HG03103 (cell line): Measurements from ENCODE around the gene AK4.

Source experiments
- ATAC-seq: cut with Tn5 transposase; IDR thresholded peaks from one replicate; pipeline ENCODE4 v1.9.1; 2021; ENCODE audit warnings: low read depth; ENCODE audit not compliant: unreplicated experiment

AK4 gene

DNA sequence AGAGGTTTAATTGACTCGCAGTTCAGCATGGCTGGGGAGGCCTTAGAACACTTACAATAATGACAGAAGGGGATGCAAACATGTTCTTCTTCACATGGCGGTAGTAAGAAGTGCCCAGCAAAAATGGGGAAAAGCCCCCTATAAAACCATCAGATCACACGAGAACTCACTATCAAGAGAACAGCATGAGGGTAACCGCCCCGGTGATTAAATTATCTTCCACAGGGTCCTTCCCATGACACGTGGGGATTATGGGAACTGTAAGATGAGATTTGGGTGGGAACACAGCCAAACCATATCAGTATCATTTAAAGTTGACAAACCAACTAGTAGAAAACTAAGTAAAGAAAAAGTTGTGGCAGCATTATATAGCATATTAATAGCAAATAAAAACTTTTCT lies 90.0 kb downstream of the AK4 start:
- no peak for ATAC-seq

DNA sequence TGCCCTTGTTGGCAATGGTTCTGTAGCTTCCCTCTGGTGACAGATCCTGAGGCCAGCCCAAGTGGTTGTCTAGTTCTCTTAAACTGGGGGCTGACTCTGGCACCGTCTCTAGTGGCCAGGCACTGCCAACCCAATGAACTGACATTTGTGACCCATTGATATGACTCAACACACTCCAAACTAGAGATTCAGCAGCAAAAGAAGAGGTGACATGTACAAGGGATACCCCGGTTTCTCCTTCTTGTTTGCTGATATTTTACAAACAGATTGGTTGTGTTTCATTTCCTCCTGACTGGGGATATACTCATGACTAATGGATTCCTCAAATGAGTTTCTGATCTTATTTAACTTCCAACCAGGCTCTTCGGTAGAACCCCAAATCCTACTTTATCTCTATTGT lies 95.5 kb downstream of the AK4 start:
- ATAC-seq: no peak

DNA sequence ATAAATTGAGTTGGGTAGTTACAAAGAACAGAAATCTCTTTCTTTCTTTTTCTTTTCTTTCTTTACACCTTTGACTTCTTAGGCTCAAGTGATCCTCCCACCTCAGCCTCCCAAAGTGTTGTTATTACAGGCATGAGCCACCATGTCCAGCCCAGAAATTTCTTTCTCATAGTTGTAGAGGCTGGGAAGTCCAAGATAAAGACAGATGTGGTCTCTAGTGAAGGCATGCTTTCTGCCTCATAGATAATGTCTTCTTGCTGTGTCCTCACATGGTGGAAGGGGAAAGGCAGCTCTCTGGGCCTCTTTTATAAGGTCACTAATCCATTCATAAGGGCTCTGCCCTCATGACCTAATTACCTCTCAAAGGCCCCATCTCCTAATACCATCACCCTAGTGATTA lies 97.3 kb downstream of the AK4 start:
- no peak for ATAC-seq

- no peak for ATAC-seq
Observed at GRCh38 chr1:65247419-65248359, 99.7 kb downstream of the AK4 start.

DNA sequence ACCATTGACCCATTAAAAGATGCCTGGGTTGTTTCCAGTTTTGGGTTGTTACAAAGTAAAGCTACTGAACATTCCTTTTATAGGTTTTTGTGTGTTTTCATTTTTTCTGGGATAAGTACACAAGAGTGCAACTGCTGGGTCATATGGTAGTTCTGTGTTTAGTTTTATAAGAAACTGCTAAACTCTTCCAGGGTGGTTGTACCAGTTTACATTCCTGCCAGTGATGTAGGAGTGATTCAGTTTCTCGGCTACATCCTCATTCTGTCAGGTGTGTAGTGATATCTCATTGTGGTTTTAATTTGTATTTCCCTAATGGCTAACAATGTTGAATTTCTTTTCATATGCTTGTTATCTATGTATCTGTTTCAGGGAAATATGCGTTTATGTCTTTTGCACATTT lies 102.8 kb downstream of the AK4 start:
- ATAC-seq: no peak

DNA sequence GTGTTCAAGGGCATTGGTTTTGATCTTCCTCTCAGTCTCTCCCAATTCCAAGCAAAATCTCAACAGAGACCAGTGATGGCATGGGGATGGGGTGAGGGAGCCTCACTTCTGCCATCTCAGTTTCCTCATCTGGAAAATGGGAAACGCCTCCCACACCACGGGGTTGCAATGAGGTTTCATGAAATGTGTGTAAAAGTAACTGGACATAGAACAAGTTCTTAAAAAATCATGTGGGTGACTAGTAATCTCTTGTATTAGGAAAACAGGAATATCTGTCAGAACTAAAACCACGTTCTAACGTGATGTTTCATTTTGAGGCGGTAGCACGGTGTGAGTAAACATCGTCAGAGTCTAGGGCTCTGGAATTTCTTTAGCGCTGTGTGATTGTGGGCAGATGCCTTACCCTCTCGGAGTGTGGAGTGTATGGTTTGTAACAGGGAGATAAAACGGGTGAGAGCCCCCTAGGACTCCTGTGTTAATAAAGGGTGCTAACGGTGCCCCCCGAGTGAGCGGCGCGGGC lies 105.9 kb downstream of the AK4 start:
- peak; percentile 33 for ATAC-seq

- ATAC-seq: peak; percentile 98
Observed at GRCh38 chr1:65254320-65255034, 106.5 kb downstream of the AK4 start.

DNA sequence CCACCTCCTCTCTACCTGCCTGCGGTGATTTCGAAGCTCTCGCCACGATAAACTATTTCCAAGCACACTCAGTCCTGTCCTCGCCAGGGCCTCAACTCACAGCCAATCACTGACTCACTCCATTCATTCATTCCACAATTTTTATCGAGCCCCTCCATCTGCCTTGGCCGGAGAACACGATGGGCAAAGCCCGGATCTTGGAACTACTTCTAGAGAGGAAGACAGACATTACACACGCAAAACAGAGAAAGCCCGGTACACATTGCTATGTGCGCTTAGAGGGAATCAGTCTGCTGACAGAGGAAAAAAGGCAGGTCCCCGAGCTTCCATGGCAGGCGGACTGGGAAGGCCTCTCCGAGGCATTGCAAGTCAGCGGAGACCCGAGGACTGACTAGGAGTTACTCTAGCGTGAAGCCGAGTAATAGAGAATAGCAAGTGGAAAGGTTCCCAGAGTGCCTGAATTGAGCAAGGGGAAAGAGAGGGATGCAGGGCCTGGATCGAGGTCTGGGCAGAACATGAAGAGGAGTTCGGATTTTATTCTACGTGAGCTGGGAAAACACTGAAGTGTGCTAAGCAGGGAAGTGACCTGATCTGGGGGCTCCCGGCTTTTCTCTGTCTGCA lies 107.1 kb downstream of the AK4 start:
- ATAC-seq: no peak

DNA sequence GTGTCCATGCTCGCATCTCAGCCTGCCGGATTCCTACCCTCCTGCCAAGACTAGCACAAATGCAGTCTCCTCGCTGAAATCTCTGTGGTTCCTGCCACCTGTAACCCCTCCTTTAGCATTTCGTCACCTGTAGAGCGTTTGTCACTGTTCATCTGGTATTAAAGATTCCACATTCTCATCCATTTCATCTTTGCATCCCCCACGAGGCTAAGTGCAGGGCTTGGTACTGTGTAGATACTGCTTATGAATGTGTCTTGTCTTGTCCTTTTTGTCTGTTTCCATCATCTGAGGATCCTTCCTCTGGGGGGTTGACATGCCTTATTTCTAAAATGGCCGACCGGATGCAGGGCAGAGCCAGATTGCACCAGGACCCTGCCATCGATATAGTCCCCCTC lies 107.7 kb downstream of the AK4 start:
- ATAC-seq: no peak

DNA sequence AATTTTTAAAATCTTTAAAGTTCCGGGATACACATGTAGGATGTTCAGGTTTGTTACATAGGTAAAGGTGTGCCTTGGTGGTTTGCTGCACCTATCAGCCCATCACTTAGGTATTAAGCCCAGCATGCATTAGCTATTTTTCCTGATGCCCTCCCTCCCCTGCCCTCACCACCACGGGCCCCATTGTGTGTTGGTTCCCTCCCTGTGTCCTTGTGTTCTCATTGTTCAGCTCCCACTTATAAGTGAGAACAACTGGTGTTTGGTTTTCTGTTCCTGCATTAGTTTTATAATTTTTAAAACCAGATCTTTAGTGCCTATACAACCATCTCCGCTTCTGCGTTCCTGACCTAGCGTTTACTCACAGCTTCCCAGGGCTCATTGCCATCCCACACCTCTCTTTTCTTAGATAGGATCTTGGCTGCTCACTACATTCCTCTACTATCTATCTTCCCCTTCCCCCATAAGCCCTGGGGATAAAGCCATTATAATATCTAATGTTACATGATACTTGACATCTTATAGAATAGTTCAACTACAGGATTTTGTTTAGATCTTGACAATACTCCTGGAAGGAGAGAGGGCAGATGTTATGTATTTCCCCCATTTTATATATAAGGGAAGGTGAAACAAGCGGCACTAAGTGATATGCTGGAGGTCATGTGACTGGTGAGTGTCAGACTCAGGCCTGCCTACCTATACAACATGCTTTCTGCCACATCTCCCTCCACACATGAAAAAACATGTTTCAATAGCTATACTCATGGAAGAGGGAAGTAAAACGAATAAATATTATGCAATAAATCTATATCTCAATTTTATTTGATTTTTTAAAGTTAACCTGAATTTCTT lies 109.1 kb downstream of the AK4 start:
- ATAC-seq: no peak

DNA sequence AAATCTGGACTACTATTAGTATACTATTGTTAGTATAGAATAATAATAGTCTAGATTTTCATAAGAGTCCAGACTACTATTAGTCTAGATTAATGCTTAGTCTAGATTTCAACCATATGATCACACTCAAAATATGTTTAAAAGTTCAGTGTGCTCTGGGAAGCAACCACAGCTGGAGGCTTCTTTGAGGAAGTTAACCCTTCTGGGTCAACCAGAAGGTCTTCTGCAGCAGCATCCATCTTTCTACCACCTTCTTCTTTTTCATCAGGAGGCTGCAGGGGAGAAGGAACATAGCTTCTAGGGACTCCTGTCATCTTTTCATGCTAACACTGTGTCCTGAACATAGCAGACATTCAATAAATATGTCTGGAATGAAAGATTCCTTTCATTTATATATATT lies 110.1 kb downstream of the AK4 start:
- no peak for ATAC-seq

GRCh38 chr1:65259816-65260215 lies 111.8 kb downstream of the AK4 start:
- no peak for ATAC-seq

DNA sequence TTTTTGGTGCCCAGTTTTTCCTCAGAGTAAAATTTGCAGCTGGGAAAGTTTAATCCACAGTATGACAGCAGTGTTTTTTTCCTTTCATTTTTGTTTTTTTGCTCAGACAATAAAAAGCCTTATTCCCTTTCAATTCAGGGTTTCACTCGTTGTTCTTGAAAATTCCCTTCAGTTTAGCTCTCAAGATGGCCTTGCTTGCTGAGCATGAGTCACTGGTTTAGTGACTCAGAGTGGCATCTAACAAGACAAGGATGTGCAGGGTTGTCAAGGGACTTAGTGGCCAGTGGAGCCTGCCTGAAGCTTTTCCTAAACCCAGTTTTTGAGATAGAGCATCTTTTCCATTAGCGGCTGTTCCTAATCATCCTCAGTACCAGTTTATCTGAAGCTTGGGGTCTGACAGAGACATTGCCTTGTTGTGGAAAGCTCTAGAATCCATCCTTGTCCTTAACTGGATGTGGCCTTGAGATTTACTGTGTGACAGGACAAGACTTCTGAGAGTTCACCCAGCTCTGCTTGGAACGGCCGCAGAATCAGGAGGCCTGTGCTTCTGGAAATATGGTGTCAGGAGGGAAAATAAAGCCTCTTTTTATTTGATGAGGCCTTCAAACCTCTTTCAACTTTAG lies 113.0 kb downstream of the AK4 start:
- ATAC-seq: no peak

GRCh38 chr1:65263286-65263685 lies 115.3 kb downstream of the AK4 start:
- no peak for ATAC-seq

GRCh38 chr1:65264197-65264929 lies 116.4 kb downstream of the AK4 start:
- no peak for ATAC-seq

DNA sequence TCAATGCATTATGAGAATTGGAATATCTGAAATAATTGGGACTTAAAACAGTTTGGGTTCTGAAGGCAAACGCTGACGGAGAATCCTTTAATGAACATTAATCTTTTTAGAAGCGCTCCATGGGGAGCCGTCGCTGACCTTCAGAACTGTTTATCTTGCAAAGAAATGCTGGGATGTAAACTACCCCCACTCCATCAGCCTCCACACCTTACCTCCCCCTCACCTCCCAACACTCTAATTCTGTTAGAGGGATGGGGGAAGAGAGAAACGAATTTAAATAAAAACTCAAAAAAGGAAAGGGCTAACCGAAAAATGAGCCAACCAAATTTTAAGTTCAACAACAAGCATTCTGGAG lies 117.3 kb downstream of the AK4 start:
- ATAC-seq: no peak

DNA sequence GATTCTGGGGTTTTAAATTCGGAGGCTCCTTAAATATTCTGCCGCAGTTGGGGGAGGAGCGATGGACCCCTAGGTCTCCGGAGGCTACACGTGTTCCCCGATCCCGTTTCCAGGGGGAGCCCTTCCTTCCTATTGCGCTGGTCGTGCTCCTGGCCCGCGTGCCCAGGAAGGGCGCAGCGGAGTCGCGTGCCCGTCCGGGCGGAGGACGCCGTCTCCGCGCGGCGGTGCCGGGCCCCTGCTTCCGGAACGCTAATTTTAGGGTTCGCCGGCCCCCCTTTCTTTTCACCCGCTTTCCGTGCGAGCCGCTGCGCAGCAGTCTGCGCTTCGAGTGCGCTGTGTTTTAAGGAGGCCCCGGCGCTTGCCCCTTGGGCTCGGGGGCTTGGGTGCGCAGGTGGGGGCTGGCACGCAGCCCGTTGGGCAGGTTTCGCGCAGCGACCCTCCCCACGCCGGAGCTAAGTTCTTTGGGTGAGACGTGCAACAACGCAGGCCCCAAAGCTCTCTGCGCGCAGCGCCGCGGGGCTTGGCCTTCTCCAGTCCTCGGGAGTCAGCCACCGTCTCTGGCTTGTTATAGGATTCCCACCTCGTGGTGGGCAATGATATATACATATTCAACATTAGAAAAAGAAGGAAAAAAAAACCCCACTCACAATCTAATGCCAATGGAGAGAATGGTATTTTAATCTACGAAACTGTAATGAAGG lies 117.8 kb downstream of the AK4 start:
- peak; percentile 63 for ATAC-seq

DNA sequence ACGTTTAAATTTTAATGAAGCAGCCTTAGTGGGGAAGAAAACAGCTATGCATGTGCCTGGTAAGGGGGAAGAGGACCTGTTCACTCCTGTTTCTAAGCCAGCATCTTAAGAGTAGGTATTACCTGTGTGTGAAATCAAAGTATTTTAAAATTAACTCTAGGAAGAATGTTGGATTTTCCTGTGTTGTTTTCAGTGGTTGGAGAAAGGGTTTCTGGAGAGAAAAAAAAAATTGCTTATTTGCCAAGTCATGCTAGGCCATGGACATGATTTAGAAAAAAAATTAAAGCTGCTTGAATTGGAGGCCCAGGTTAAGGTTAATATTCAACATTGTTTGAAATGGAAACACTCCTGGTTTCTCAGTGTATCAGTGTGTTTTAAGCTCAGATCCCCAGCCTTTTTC lies 118.5 kb downstream of the AK4 start:
- no peak for ATAC-seq

- ATAC-seq: no peak
Observed at GRCh38 chr1:65267271-65267670, 119.3 kb downstream of the AK4 start.
